A549 (cell line): ENCODE data around the gene MGAT3. TPM values are rescaled to one million over a fixed set of nuclear protein-coding genes. Genes with fewer than 3 reads are reported as not detected.

ENCODE experiments used
- ATAC-seq, 2 experiments: fragments of 200-7000 bp in 1 of 2; fragments of >200 bp in 1 of 2; cut with Nextera tagmentation in 1 of 2; cut with Tn5 transposase in 1 of 2; 3 replicates each; pipeline versions ENCODE4 v1.8.0 to v1.9.1; 2018 to 2020; ENCODE audit warnings: mild to moderate bottlenecking in 1 of 2, moderate library complexity in 1 of 2
- CTCF ChIA-PET: fragments of 300-600 bp; sonication (Branson Sonifier 250); formaldehyde crosslinking; extraction: SDS; loops from one replicate; lab custom pipeline; 2021; ENCODE audit warnings: antibody characterized with exemption, inconsistent platforms; lab: Yijun Ruan, JAX
- POLR2A ChIA-PET: fragments of 350-600 bp; formaldehyde crosslinking; extraction: SDS; loops from one replicate; lab custom pipeline; 2021; ENCODE audit warnings: antibody characterized with exemption, inconsistent platforms; lab: Yijun Ruan, JAX
- DNase-seq, 2 experiments: peaks; one replicate each; pipeline versions ENCODE4 v3.0.0 to v3.0.0-alpha.2; 2011 to 2016; ENCODE audit warnings: low read depth in 1 of 2, low spot score in 1 of 2
- FAIRE-seq: peaks from 2 replicates; lab custom pipeline; 2011; peaks lifted over from hg19 to GRCh38; lab: Jason Lieb, UNC
- H3K27ac ChIP-seq, 2 experiments: fragments of >200 bp; sonication (Bioruptor Twin); formaldehyde crosslinking; 3 replicates each; pipeline ENCODE4 v1.5.1; 2016 to 2017
- H3K4me1 ChIP-seq: fragments of >200 bp; sonication (Bioruptor Twin); formaldehyde crosslinking; 3 replicates; pipeline ENCODE4 v1.6.1; 2016
- H3K4me2 ChIP-seq: fragments of >200 bp; sonication (Bioruptor Twin); formaldehyde crosslinking; 3 replicates; pipeline ENCODE4 v1.6.1; 2016
- H3K4me3 ChIP-seq: fragments of >200 bp; sonication (Bioruptor Twin); formaldehyde crosslinking; 3 replicates; pipeline ENCODE4 v1.5.1; 2016
- H3K9me3 ChIP-seq: fragments of >200 bp; sonication (Bioruptor Twin); formaldehyde crosslinking; 3 replicates; pipeline ENCODE4 v1.6.1; 2016
- CBX8 ChIP-seq: fragments of 200-600 bp; sonication (generic); IDR thresholded peaks from 2 replicates; pipeline ENCODE4 v1.6.1; 2016
- CHD2 ChIP-seq: fragments of 150-350 bp; IDR thresholded peaks from 2 replicates; pipeline ENCODE4 v1.6.1; 2014; ENCODE audit warnings: low read length; ENCODE audit not compliant: partially characterized antibody
- EP300 ChIP-seq, 2 experiments: fragments of >200 bp; sonication (Bioruptor Twin); formaldehyde crosslinking; IDR thresholded peaks; 2 replicates in 1 of 2; 3 replicates in 1 of 2; pipeline ENCODE4 v1.6.1; 2016 to 2017
- FOSL2 ChIP-seq, 2 experiments: fragments of 450-650 bp in 1 of 2; fragments of >200 bp in 1 of 2; sonication (Bioruptor Twin) in 1 of 2; formaldehyde crosslinking; IDR thresholded peaks; 2 replicates each; pipeline versions ENCODE4 v1.5.0 to v1.6.1; 2016 to 2020; ENCODE audit warnings: mild to moderate bottlenecking in 1 of 2, moderate library complexity in 1 of 2
- FOXS1 ChIP-seq: fragments of 250-450 bp; sonication (Bioruptor Pico); IDR thresholded peaks from 2 replicates; pipeline ENCODE4 v1.5.0; 2020; ENCODE audit warnings: mild to moderate bottlenecking, moderate library complexity
- HOXA7 ChIP-seq: fragments of 250-450 bp; sonication (Bioruptor Pico); IDR thresholded peaks from 2 replicates; pipeline ENCODE4 v1.5.0; 2020; ENCODE audit warnings: mild to moderate bottlenecking, moderate library complexity
- JUNB ChIP-seq: fragments of >200 bp; sonication (Bioruptor Twin); formaldehyde crosslinking; IDR thresholded peaks from 2 replicates; pipeline ENCODE4 v1.6.1; 2016
- KDM1A ChIP-seq: fragments of 200-600 bp; sonication (generic); IDR thresholded peaks from 2 replicates; pipeline ENCODE4 v1.6.1; 2016; ENCODE audit warnings: low read depth, mild to moderate bottlenecking
- KDM5A ChIP-seq: fragments of 200-600 bp; sonication (generic); IDR thresholded peaks from 2 replicates; pipeline ENCODE4 v1.6.1; 2016; ENCODE audit warnings: antibody characterized with exemption, mild to moderate bottlenecking
- MAZ ChIP-seq: fragments of 150-350 bp; IDR thresholded peaks from 2 replicates; pipeline ENCODE4 v1.6.1; 2014; ENCODE audit warnings: antibody characterized with exemption, low read depth, low read length, borderline replicate concordance
- MYC ChIP-seq: IDR thresholded peaks from 2 replicates; pipeline ENCODE4 v1.6.1; 2012; ENCODE audit warnings: mild to moderate bottlenecking, inconsistent platforms, low read length, improper control_type of control experiment, borderline replicate concordance
- PHF8 ChIP-seq: fragments of 200-600 bp; sonication (generic); IDR thresholded peaks from 2 replicates; pipeline ENCODE4 v1.6.1; 2016; ENCODE audit warnings: low read depth, mild to moderate bottlenecking, antibody characterized with exemption, moderate library complexity, borderline replicate concordance
- POLR2A ChIP-seq: IDR thresholded peaks from 2 replicates; pipeline ENCODE4 v1.6.1; 2012; ENCODE audit warnings: mild to moderate bottlenecking, low read length
- RAD21 ChIP-seq, 2 experiments: fragments of >200 bp in 1 of 2; sonication (Bioruptor Twin) in 1 of 2; formaldehyde crosslinking in 1 of 2; IDR thresholded peaks in 1 of 2; conservative IDR thresholded peaks in 1 of 2; 2 replicates in 1 of 2; 3 replicates in 1 of 2; pipeline ENCODE4 v1.6.1; 2012 to 2018; ENCODE audit warnings: inconsistent platforms in 1 of 2
- RFX5 ChIP-seq: fragments of 450-650 bp; IDR thresholded peaks from 2 replicates; pipeline ENCODE4 v1.7.1; 2014; ENCODE audit warnings: antibody characterized with exemption, mild to moderate bottlenecking, moderate library complexity
- TFCP2L1 ChIP-seq: fragments of 250-450 bp; sonication (Bioruptor Pico); IDR thresholded peaks from 2 replicates; pipeline ENCODE4 v1.5.0; 2021; ENCODE audit warnings: mild to moderate bottlenecking
- ZC3H11A ChIP-seq: fragments of 450-650 bp; IDR thresholded peaks from 2 replicates; pipeline ENCODE4 v1.6.1; 2014; ENCODE audit warnings: antibody characterized with exemption, mild to moderate bottlenecking
- ZNF302 ChIP-seq: fragments of 250-450 bp; sonication (Bioruptor Pico); IDR thresholded peaks from 2 replicates; pipeline ENCODE4 v1.9.0; 2021; ENCODE audit warnings: inconsistent platforms, mild to moderate bottlenecking, moderate library complexity
- WGBS: methylation state at CpG from one replicate; pipeline ENCODE4 v1.1.6; 2017; ENCODE audit errors: missing lambda C conversion rate; 5-methylcytosine and 5-hydroxymethylcytosine counted together
- polyA plus RNA-seq, 4 experiments: library from polyadenylated mRNA; depleted of rRNA in 3 of 4; stranded (reverse); fragments of >200 nt; fragmentation: RNase III in 1 of 4; extraction: RNeasy Plus Mini Kit Qiagen cat#74134 plus additional on column Dnase treatment in 1 of 4; gene quantifications; 2 replicates in 3 of 4; 3 replicates in 1 of 4; pipeline ENCODE4 v1.2.3, GENCODE V29; 2011 to 2017
- TF ChIP-seq, protein P1 (sequence below): fragments of 250-450 bp; sonication (Bioruptor Pico); IDR thresholded peaks from 2 replicates; pipeline ENCODE4 v1.5.0; 2021; ENCODE audit warnings: mild to moderate bottlenecking, moderate library complexity, borderline replicate concordance
- TF ChIP-seq, protein P2 (sequence below): fragments of >200 bp; sonication (Bioruptor Twin); formaldehyde crosslinking; IDR thresholded peaks from 3 replicates; pipeline ENCODE4 v1.5.1; 2016
- TF ChIP-seq, protein P3 (sequence below): fragments of 200-600 bp; sonication (generic); IDR thresholded peaks from 2 replicates; pipeline ENCODE4 v1.6.1; 2016; ENCODE audit warnings: antibody characterized with exemption, mild to moderate bottlenecking, moderate library complexity
- TF ChIP-seq, protein P4 (sequence below): IDR thresholded peaks from 2 replicates; pipeline ENCODE4 v1.6.1; 2012; ENCODE audit warnings: low read depth, borderline replicate concordance

Gene MGAT3
- polyA plus RNA-seq, 2 of the 4 experiments (the other 2 are of a cell fraction), result 0.62 to 0.84 TPM

DNA sequence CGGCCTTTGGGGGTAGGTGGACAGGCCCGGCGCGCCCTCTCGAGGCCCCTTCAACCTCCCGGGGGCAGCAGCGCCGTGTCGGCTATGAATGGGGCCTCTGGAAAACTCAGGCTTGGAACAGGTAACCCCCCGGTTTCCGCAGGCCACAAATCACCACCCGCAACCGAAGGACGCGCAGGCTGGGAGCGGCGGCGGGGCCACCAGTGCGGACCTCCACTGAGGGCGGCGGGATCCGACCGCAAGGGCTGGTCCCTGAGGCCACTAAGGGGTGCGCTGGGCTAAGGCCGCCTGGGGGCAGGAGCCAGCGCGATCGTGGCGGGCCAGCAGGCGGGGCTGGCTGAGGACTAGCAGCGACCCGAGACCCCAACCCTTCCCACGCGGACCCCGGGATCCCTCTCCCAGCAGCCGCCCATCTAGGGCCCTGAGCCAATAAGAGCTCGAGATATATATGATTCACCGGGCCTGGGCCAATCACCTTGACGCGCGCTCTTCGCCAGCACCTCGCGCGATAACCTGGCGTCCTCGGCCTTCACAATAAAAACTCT lies 62.9 kb downstream of the MGAT3 start:
- DNase-seq, result peak; percentile 94 to 99
- no peak for TF ChIP-seq JUNB
- TF ChIP-seq CHD2, result peak; percentile 90
- TF ChIP-seq, protein P1, sequence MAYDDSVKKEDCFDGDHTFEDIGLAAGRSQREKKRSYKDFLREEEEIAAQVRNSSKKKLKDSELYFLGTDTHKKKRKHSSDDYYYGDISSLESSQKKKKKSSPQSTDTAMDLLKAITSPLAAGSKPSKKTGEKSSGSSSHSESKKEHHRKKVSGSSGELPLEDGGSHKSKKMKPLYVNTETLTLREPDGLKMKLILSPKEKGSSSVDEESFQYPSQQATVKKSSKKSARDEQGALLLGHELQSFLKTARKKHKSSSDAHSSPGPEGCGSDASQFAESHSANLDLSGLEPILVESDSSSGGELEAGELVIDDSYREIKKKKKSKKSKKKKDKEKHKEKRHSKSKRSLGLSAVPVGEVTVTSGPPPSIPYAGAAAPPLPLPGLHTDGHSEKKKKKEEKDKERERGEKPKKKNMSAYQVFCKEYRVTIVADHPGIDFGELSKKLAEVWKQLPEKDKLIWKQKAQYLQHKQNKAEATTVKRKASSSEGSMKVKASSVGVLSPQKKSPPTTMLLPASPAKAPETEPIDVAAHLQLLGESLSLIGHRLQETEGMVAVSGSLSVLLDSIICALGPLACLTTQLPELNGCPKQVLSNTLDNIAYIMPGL (CRISPR knock-in tag), result no peak
- TF ChIP-seq RFX5, result no peak
- no peak for TF ChIP-seq EP300 (IDR thresholded peaks at IDR 0.05)
- TF ChIP-seq CBX8, result no peak
- no peak for TF ChIP-seq MAZ
- TF ChIP-seq TFCP2L1 (CRISPR knock-in tag), result no peak
- peak; percentile 66 for TF ChIP-seq POLR2A
- TF ChIP-seq, protein P2, sequence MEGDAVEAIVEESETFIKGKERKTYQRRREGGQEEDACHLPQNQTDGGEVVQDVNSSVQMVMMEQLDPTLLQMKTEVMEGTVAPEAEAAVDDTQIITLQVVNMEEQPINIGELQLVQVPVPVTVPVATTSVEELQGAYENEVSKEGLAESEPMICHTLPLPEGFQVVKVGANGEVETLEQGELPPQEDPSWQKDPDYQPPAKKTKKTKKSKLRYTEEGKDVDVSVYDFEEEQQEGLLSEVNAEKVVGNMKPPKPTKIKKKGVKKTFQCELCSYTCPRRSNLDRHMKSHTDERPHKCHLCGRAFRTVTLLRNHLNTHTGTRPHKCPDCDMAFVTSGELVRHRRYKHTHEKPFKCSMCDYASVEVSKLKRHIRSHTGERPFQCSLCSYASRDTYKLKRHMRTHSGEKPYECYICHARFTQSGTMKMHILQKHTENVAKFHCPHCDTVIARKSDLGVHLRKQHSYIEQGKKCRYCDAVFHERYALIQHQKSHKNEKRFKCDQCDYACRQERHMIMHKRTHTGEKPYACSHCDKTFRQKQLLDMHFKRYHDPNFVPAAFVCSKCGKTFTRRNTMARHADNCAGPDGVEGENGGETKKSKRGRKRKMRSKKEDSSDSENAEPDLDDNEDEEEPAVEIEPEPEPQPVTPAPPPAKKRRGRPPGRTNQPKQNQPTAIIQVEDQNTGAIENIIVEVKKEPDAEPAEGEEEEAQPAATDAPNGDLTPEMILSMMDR, result peak; percentile 21; the same call in 1 of the 3 replicates
- peak in 1 of 2 experiments; percentile 23; a peak in 1 of 5 replicates for TF ChIP-seq RAD21 (conservative IDR thresholded peaks at IDR 0.05 in 1 of 2, IDR thresholded peaks at IDR 0.05 in 1 of 2)
- peak; percentile 67; the same call in 1 of the 2 replicates for TF ChIP-seq PHF8
- TF ChIP-seq, protein P3, sequence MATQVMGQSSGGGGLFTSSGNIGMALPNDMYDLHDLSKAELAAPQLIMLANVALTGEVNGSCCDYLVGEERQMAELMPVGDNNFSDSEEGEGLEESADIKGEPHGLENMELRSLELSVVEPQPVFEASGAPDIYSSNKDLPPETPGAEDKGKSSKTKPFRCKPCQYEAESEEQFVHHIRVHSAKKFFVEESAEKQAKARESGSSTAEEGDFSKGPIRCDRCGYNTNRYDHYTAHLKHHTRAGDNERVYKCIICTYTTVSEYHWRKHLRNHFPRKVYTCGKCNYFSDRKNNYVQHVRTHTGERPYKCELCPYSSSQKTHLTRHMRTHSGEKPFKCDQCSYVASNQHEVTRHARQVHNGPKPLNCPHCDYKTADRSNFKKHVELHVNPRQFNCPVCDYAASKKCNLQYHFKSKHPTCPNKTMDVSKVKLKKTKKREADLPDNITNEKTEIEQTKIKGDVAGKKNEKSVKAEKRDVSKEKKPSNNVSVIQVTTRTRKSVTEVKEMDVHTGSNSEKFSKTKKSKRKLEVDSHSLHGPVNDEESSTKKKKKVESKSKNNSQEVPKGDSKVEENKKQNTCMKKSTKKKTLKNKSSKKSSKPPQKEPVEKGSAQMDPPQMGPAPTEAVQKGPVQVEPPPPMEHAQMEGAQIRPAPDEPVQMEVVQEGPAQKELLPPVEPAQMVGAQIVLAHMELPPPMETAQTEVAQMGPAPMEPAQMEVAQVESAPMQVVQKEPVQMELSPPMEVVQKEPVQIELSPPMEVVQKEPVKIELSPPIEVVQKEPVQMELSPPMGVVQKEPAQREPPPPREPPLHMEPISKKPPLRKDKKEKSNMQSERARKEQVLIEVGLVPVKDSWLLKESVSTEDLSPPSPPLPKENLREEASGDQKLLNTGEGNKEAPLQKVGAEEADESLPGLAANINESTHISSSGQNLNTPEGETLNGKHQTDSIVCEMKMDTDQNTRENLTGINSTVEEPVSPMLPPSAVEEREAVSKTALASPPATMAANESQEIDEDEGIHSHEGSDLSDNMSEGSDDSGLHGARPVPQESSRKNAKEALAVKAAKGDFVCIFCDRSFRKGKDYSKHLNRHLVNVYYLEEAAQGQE, result peak; percentile 90
- TF ChIP-seq KDM1A, result no peak
- TF ChIP-seq HOXA7 (CRISPR knock-in tag), result no peak
- no peak for TF ChIP-seq ZNF302 (CRISPR knock-in tag)
- TF ChIP-seq FOSL2 (IDR thresholded peaks at IDR 0.05), result no peak
- TF ChIP-seq FOSL2 (CRISPR knock-in tag; IDR thresholded peaks at IDR 0.05), result peak; percentile 9; the same call in 1 of the 2 replicates
- TF ChIP-seq ZC3H11A, result no peak
- TF ChIP-seq, protein P4, sequence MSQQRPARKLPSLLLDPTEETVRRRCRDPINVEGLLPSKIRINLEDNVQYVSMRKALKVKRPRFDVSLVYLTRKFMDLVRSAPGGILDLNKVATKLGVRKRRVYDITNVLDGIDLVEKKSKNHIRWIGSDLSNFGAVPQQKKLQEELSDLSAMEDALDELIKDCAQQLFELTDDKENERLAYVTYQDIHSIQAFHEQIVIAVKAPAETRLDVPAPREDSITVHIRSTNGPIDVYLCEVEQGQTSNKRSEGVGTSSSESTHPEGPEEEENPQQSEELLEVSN, result peak; percentile 76; the same call in 1 of the 2 replicates
- no peak for TF ChIP-seq FOXS1 (CRISPR knock-in tag)
- TF ChIP-seq MYC, result peak; percentile 8; the same call in 1 of the 2 replicates
- TF ChIP-seq KDM5A, result peak; percentile 75
- TF ChIP-seq, all 56 proteins: peak for 10
- ATAC-seq (peak; percentile 82 to 91), FAIRE-seq (no peak)
- peak overlapping the region; percentile 98 for H3K4me3 ChIP-seq
- H3K4me2 ChIP-seq, result peak overlapping the region; percentile 99
- ChIA-PET CTCF (interaction anchor here (0.7 to 1.4 kb wide), 6 partner anchors 9 to 199 kb away, joined by 3 to 5 read pairs (median 3); no protein-coding TSS in a partner anchor), POLR2A (interaction anchor here (0.6 to 1.7 kb wide), 18 partner anchors 10 to 595 kb away, joined by 3 to 34 read pairs (median 4); partner anchors contain the start of genes CBX7, MIEF1 and TAB1)
- peaks cover 25% of the 10 kb centered on the region for H3K4me1 ChIP-seq
- H3K9me3 ChIP-seq, result no peaks in the 10 kb centered on the region
- 0% methylated on average over 11 of the region's 47 CpGs for WGBS
- peak overlapping the region; percentile 96 to 99 for H3K27ac ChIP-seq
